Heart left ventricle (tissue), 13 donors: ENCODE measurements around the gene FAM209A.
"Not testable (repeated sequence)": the region's sequence is repeated elsewhere in the genome, so short reads cannot be mapped to it uniquely, and the experiment has no call there.

Experiments used
- CTCF ChIP-seq, 12 donors: fragments of 200-600 bp; sonication (generic) in 4 of 12; IDR thresholded peaks; one replicate each; pipeline versions ENCODE4 v1.5.0 to v1.8.0; 2018 to 2022; ENCODE audit warnings: antibody characterized with exemption in 12 of 12, mild to moderate bottlenecking in 5 of 12
- POLR2A ChIP-seq, 2 donors: fragments of 450-650 bp; IDR thresholded peaks; one replicate each; pipeline ENCODE4 v1.6.1; 2017; ENCODE audit warnings: antibody characterized with exemption in 2 of 2, mild to moderate bottlenecking in 2 of 2, moderate library complexity in 2 of 2
- donor health status: ischemic (EF 13 %, LVEDD 7.1; RV severe dilation, severe dysfunction).
- donor health status: DM: no; HTN: yes; CAD: no.
- donor health status: DM: no; HTN: no; CAD: no.
- donor health status: ischemic (EF 25% LVEDD 6.9; RV normal size, moderate dysfunction).
- donor health status: ischemic (EF 25% LVEDD 5.7; RV mildly dilated, moderate dysfunction).
- donor health status: ischemic (EF 35%, LVEDD 5.7; RV mildly dilated, moderate dysfunction).
- donor health status: nonischemic (EF 11% LVEDD 7.7; RV severe dilation, severe dysfunction).
- donor health status: DM: yes; HTN: yes; CAD: no.
- donor health status: PGD.
- donor health status: ischemic (EF 29% LVEDD 5.4; RV normal size, mild dysfunction).
- donor health status: nonischemic (EF 23%, LVEDD 6.1; RV moderate dilation, normal function).

- not testable (repeated sequence) for TF ChIP-seq CTCF, POLR2A (IDR thresholded peaks at IDR 0.05)
Observed at GRCh38 chr20:56524444-56524843, at the start of gene FAM209A.
